Epidermal melanocyte (primary cell): Measurements from ENCODE around the gene STK25.

Source experiments
- DNase-seq: peaks from one replicate; pipeline ENCODE4 v3.0.0; 2011; ENCODE audit warnings: low spot score; ENCODE audit not compliant: insufficient read length

STK25 gene

DNA sequence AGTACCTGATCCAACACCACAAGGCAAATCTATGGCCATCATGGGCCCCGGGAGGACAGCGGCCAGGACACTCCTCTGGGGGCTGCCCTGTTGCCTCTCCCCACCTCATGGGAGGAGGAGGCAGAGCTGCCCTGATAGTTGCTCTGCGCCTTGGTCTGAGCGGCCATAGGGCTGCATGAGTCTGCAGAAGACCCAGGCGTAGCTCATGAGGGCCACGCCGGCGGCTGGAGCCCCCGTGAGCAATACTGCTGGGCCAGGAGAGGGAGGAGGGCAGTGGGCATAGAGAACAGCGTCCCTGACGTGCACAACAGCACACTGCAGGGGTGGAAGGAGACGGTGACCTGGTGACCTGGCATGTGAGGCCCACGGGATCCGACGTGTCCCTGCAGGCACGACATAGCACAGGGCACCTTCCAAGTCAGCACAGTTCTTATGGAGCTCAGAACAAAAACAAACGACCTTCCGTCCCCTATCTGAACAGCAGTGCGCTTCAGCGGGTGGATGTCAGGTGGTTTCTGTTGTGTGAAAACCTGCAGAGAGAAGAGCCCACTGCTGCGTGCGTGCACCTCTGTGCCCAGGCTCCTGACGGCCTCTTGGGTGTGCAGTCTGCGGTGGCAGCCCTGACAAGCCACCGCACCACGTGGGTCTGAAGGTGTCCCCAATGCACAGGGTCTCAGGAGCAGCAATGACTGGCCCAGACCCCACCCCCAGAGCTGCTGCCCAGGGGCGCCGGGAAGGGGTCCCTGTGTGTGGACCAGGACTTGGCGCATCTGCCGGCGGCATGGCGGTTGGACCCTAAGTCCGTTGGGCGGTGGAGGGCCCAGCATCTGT, 13.0 kb downstream of the STK25 start:
- DNase-seq = no peak

DNA sequence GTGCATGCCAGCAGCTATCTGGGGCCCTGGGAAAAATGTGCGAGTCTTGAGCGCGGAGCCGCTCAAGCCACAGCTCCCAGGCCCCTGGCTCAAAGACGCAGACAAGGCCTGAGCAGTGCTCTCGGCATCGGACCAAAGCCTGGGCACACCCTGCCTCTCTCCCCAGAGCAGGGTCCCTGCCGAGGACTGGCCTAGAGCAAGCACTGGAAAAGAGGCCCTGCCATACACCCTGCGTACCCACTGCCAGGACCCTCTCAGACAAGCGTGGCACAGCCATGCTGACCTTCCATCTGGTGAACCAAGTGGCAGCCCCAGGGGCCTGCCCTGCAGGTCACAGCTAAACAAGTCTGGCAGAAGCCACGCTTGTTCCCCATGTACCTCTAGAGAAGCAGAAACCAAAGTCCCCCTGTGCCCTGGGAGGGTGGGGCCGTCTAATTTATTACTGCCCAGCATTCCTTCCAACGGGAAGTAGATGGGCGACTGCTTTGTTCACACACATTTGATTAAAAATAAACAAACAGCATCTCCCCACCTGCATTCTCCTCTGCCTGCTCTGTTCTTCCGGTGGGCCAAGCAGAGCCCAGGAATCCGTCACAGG, 14.0 kb downstream of the STK25 start:
- DNase-seq = no peak

DNA sequence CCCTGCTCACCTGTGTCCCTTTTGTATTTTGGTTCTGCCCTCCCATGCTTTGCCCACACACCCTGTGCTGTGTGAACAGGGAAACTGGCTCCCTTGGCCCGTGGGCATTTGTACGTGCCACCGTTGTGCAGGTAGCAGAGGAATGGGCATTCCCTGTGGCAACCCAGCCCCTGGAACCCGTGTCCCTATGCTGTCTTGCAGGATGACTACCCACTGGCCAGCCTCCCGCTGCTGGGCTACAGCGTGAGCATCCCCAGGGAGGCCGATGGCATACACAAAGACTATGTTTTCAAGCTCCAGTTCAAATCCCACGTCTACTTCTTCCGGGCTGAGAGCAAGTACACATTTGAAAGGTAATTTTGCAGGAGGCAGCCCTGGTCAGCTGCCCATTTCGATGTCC, 15.3 kb downstream of the STK25 start:
- no peak for DNase-seq

DNA sequence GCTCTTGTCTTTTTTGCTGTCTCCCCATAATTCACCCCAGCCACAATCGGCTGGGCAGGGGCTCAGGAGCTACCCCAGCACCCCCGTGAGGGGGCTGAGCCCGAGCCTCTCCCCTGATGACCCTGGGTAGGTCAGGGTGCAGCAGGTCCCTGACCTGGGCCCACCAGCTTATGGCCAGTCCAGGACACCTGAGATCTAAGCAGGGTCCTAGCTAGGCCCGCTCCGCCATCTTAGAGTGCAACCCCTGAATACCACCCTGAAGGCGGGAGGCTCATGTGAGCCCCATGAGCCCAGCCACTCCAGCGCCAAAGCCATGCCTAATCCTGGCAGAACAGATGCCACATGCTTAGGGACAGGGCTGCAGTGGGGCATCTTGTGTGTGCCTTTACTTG, 16.2 kb downstream of the STK25 start:
- DNase-seq = no peak

DNA sequence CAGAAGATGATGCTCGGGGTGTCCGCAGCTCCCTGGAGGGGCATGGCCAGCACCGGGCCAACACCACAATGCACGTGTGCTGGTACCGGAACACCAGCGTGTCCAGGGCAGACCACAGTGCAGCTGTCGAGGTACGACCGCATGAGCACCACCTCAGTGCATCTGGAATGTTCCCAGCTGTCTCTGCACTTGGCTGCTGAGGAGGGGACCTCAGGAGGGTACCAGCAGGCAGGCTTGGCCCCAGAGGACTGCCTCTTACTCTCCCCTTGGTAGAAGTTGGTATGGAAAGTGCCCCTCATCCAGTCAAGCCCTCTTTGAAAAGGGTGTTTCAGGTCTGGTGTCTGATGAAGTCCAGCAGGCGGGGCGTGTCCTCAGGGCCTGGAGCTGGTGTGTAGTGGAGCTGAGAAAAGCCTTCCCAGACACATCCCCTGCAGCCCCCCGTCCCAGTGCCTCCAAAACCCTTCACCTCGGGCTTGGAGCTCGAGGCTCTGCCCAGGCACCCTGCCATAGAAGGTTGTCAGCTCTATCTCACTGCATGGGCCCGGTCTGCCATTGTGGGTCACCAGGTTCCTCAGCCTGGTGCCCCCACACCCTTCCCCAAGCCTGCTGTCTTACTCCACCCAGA, 16.7 kb downstream of the STK25 start:
- DNase-seq = no peak

DNA sequence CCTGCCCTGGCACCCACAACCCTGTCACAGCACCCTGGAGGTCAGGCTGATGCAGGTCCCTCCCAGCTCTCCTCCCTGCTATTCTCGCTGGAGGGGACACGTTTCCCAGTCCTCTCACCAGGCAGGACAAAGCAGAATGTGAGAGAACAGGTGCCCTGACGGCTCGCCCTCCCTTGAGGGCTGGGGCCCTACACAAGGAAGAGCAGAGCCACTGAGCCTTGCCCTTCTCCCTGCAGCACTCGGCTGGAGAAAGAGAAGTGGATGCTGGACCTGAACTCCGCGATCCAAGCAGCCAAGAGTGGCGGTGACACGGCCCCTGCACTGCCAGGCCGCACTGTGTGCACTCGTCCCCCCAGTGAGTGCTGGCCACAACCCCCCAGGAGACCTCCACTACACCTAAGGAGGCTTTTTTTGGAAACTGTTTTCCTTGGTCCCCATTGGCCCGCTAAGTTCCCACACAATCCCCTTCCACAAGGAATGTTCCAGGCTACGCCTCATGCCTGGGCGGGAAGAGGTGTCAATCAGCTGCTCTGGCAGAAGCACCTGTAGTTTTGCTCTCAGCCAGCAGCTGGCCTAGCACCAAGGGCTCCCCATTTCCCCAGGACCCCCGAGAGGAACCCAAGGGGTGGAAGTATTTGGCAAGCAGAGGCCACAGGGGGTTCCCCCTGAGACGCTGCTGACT, 17.4 kb downstream of the STK25 start:
- DNase-seq = no peak

DNA sequence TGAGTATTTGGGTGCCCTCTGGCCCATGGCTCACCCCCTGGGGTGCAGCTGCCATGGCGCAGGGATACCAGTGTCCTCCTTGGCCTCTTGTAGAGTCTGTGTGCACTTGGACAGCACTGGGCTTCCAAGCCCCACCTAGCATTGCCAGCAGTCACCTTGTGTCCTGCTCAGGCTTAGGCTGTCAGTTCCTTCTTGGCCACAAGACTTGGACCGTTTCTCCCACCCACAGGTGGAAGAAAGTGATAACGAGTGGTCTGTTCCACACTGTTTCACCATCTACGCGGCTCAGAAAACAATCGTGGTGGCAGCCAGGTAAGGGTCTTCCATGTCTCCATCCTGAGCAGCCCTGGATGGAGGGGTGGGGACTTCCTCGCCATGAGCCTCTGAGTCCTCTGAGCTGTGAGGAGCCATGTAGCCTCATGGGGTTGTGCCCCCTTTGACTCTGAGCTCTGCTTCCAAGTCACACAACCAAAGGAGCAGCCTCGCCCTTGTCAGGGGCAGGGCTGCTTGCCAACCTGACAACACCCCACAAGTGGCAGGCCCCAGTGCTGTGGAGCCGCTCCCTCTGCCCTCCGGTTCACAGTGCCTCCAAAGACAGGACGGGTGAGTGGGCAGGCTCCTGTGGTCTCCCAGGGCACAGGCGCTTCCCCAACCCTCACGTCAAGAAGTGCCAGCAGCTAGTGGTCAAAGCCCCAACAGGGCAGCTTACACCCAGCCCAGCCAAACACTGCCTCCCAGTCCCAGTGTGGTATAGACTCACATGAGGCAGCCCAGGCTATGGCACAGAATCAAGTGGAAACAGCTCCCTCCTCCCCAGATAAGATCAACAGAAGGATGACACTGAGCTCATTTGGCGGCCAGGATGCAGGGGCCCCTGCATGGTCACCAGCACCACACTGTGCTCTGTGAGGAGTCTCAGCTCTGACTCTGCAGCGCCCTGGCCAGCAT, 18.4 kb downstream of the STK25 start:
- DNase-seq = no peak

DNA sequence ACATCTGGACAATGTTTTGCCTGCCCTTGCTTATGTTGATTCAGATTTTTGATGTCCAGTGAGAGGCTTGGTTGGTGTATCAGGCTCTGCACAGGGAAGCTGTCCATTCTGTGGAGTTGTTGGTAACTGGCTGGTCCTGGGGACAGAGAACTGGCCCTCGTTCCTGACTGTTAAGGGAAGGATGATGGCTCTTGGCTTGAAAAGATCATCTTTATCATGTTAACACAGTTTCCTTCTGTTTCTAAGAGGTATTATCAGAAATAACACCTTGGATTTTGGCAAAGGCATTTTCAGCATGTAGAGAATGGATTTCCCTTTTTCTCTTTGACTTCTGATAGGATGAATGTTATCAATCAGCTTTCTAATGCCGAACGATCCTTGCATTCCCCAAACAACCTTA, 19.3 kb downstream of the STK25 start:
- DNase-seq = no peak

DNA sequence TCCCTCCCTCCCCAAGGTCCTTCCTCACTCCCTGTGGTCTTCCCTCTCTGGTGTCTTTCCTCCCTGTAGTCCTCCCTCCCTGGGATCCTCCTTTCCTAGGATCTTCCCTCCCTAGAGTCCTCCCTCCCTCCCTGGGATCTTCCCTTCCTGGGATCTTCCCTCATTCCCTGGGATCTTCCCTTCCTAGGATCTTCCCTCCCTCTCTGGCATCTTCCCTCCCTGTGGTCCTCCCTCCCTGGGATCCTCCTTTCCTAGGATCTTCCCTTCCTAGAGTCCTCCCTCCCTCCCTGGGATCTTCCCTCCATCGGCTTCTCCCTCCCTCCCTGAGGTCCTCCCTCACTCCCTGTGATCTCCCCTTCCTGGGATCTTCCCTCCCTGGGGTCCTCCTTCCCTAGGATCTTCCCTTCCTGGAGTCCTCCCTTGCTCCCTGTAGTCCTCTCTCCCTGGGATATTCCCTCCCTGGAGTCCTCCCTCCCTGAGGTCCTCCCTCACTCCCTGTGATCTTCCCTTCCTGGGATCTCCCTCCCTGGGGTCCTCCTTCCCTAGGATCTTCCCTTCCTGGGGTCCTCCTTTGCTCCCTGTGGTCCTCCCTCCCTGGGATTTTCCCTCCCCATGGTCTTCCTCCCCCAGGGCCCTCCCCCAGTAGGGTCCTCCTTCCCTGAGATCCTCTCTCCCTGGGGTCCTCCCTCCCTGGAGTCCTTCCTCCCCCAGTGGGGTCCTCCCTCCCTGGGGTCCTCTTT, 23.0 kb downstream of the STK25 start:
- no peak for DNase-seq

DNA sequence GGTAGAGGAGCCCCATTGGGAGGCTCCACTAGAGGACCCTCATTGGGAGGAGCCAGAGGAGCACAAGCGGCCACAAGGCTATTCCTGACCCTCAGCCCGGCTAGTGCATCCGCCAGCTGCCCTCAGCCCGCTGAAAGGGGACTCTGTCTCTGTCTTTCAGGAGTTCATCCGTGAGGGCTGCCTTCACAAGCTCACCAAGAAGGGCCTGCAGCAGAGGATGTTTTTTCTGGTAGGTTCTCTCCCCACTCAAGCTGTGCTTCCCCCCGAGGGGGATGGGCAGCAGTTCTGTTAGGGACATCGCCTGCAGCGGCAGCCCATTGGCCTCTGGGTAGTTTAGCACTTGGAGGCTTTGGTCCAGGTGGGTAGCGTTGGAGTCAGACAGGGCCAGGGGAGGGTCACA, 25.1 kb downstream of the STK25 start:
- no peak for DNase-seq

DNA sequence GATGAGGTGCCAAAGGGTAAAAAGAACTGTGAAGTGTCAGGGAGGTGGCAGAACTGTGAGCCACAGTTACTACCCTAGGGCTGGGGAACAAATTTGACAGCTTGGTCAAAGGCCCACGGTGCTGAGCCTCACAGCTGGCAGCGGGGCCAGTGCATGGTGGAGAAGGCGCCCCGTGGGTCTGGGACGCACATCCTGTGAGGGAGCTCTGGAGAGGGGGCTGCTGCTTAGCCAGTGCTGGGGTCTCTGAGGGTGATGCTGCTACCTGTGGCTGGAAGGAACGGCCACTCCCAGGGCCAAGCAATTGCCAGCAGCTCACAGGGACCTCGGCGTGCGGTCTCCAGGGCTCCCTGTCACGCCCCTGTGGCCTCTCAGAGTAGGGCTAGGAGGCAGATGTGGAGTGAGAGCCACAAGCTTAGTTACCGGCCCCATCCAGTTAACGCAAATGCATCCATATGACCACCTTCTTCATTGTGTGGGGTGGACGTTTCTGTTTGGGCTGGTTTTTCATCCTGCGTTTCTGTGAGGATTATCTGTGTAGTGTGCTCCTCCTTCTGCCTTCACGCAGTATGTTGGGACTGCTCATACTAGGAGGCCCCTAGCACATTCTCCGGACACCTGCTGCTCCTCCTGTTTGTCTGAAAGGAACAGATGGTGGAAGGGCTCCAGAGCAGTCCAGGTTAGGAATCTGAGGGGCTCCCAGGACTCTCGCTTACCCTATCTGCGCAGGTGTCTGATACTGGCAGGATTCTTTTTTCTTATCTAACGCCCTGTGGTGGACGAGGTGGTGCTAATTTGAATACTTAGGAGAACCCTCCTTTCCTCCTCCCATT, 26.0 kb downstream of the STK25 start:
- no peak for DNase-seq

DNA sequence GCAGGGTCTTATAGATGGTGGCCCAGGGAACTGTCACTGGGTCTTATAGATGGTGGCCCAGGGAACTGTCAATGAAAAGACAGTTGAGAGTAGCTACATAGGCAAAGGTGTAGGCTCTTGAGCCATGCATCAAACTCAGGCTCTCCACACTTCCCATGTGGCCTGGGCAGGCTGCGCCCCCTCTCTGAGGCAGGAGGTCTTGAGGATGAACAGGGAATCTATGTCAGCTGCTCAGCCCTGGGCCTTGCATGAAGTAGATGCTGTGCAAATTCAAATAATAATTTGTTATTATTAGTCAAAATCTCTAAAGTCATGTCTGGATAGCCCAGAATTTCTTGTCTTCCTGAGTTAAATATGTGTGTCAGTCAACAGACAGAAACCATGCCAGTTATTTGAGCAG, 26.7 kb downstream of the STK25 start:
- DNase-seq = no peak

DNA sequence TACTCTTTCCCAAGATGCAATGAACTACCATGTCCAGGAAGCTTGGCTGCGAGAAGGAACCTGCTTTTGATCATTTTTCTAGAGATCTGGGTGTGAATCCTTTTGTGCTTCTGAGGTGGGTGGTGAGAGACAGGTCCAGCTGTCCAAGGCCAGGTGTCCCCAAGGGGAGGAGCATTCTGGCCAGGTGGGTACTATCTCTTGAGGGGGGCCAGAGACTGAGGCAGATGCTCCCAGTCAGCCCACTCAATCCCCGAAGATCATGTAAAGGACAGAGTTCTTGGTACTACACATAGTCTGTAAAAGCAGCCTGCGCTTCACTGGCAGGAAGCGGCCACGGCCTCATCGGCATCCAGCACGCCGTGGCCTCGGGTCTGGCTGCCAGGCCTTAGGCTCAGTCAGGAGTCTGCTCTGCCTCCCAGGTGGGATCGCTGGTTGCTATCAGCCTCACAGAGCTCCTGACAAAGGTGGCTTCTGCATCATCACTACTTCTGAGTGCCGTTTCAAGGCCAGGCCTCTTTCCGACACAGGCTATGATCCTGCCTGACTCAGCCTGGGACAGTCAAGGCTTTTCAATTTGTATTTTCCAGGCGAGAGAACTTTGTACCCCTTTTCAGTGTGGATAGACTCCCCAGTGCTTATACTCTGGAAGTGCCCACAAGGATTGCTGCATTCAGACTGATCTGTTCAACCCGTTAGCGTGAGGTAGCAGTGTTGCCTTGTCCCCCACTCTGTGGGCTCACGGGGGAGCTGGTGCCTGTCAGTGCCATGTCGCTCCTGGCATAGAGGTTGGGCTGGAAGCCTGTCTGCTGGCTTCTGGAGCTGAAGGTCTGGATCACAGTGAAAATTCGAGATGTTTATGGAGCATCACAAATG, 29.1 kb downstream of the STK25 start:
- DNase-seq = no peak

DNA sequence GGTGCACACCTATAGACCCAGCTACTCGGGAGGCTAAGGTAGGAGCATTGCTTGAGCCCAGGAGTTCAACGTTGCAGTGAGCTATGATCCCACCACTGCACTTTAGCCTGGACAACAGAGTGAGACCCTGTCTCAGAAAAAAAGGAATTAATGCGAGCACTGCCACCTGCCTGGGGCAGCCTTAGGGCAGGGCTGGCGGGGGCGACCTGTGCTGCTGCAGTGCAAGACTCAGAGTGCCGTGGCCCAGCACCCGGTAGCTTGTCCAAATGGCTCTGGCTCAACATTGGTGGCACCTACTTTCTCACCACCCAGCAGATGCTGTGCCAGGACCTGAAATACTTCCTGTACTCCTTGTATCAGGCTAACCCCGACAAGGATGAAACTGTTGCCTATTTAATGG, 30.2 kb downstream of the STK25 start:
- DNase-seq = no peak

DNA sequence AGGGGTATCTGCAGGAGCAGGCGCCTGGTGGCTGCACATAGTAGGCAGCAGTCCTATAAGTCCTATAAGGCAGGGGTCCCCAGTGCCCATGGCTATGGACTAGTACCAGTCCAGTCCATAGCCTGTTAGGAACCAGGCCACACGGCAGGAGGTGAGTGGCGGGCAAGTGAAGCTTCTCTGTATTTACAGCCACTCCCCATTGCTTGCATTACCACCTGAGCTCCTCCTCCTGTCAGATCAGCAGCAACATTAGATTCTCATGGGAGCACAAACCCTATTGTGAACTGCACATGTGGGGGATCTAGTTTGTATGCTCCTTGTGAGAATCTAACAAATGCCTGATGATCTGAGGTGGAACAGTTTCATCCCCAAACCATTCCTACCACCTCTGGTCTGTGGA, 33.1 kb downstream of the STK25 start:
- no peak for DNase-seq

DNA sequence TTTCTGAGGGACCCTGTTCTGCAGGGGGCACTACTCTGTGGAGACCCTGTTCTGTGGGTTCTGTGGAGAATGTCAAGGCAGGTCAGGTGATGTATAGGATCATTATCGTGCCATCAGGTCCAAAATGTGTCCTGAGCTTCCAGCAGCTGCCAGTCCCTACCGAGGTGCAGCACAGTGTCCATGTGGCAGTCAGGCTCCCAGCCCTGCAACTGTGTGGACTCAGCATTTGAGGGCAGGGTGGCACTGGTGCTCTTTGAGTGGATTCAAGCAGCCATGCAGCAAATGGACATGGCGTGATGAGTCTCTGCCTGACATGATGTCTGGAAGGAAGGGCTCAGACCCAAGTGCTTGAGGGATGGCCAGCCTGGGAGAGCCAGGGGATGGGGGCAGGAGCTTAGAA, 35.0 kb downstream of the STK25 start:
- DNase-seq = no peak

DNA sequence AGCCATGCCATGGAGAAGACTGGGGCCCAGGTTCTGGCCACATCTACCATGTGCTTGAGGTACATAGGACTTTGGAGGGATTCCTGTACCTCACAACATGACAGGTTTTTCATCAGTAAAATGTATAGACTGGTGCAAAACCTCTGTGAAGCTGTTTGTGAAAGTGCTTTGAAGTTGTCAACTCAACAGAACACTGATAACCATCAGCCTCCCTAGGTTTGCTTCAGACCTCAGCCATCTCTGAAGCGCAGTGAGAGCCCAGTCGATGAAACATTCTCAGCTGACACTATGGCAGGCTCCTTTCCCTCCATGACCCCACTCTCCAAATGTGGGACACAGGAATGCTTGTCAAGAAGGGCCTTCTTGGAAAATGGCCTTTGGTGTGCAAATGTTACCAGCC, 38.6 kb downstream of the STK25 start:
- no peak for DNase-seq

DNA sequence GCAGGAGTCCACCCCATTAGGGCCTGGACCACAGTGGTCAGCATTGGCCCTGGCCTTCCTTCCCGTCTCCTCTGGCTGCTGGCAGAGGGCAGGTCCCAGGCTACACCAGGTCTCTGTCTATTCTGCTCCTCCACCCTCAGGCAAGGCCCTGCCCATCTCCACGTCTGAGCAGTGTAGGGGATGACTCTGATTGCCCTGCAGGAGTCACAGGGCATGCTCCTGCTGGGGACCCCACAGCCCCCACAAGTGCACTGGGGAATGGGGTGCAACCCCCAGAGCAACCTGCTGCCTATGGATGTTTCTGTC, 40.0 kb downstream of the STK25 start:
- no peak for DNase-seq
